Measurements from ENCODE around the gene ERVFRD-1. TPM values are rescaled to one million over a fixed set of nuclear protein-coding genes. Genes with fewer than 3 reads are reported as not detected.

ERVFRD-1 gene
- total and polyA plus RNA-seq, 2 donors from 2014 or later = 0.24 to 0.57 TPM

DNA sequence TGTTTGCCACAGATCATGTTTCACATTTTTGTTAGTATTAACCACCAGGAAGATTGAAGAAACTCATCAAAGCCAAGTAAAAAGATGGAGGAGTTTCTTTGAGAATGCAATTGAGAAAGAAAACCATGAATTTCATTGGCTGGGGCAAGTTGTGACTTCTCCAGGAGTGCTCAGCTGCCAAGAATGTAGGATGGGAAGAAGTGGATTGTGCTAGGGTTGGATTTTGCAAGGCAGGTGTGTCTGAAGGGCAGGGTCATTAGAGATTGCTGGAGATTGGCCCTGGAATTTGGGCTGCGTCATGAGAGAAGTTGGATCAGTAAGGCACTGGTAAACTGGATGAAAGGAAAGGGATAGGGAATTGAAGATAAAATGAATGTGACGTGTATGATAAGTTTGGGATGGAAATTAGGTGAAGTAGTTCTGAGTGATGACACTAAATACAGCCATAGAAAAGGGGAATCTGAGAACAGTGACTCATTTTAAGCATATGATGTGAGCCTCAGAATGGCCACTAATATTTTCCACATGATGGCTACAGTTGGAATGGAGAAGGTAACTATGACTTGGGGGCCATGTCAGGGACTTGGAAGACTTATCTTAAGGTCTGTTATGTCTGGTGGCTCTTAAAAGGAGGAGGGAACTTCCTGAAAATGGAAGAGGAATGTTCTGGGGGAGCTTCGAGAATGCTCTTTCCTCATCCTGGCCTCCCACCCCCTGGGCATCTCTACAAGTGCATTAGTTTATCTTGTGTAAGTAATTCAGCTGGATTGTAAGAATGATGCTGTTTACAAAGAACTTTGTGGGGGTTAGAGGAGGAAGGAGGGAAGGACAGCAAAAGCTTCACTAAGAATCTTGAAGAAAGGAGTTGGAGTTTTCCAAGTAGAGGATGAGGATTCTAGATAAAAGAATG lies 27.8 kb upstream of the ERVFRD-1 start:
- H3K9me3 ChIP-seq (ENCODE audit: control insufficient read depth in 2 of 3, insufficient read depth in 1 of 3, low read length in 3 of 3) = no peaks in the 10 kb centered on the region
- no peak overlapping the region for H3K9ac ChIP-seq (ENCODE audit: low read length in 3 of 3)
- no peaks in the 10 kb centered on the region for H3K4me1 ChIP-seq (ENCODE audit: control insufficient read depth in 2 of 3, insufficient read depth in 2 of 3, low read depth in 1 of 3, low read length in 3 of 3)
- no peaks in the 10 kb centered on the region for H3K27me3 ChIP-seq (ENCODE audit: control insufficient read depth, insufficient read depth, low read length)
- intact Hi-C loops (cut with DNase I) = no loop called here
- H3K4me3 ChIP-seq (ENCODE audit: low read length in 3 of 3) = no peak overlapping the region
- TF ChIP-seq CTCF (IDR thresholded peaks at IDR 0.05; ENCODE audit: borderline replicate concordance, extremely low read depth, insufficient read depth) = no peak
- no peak for FAIRE-seq
- no peak for DNase-seq
- H3K36me3 ChIP-seq (ENCODE audit: control insufficient read depth in 2 of 3, insufficient read depth in 3 of 3, low read length in 3 of 3) = peaks cover 0 to 8% (median 5%) of the 10 kb centered on the region in 3 donors
- H3K27ac ChIP-seq (ENCODE audit: low read depth in 2 of 2, low read length in 2 of 2) = no peak overlapping the region

DNA sequence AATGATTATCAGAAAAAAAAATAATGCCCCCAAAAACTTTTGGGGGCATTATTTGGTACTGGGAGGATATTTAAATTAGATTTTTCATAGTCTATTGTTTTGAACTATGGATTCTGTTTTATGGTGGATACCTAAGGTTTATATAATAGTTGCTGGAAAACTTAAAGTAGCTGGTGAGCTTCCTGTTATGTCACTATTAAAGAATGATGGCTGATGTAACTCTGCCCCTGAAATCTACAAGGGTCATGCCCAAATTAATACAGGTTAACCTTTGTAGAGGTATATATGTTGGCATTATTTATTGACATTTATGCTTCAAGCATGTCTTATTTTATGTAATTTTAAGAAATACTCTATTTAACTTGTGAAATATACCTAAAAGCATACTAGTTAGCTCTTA lies 25.3 kb upstream of the ERVFRD-1 start:
- DNase-seq (no peak), FAIRE-seq (no peak)
- H3K27ac ChIP-seq (ENCODE audit: low read depth in 2 of 2, low read length in 2 of 2) = no peak overlapping the region
- no peak for TF ChIP-seq CTCF (IDR thresholded peaks at IDR 0.05; ENCODE audit: borderline replicate concordance, extremely low read depth, insufficient read depth)
- no peaks in the 10 kb centered on the region for H3K9me3 ChIP-seq (ENCODE audit: control insufficient read depth in 2 of 3, insufficient read depth in 1 of 3, low read length in 3 of 3)
- H3K4me1 ChIP-seq (ENCODE audit: control insufficient read depth in 2 of 3, insufficient read depth in 2 of 3, low read depth in 1 of 3, low read length in 3 of 3) = no peaks in the 10 kb centered on the region
- no peaks in the 10 kb centered on the region for H3K27me3 ChIP-seq (ENCODE audit: control insufficient read depth, insufficient read depth, low read length)
- peaks cover 0 to 8% (median 5%) of the 10 kb centered on the region in 3 donors for H3K36me3 ChIP-seq (ENCODE audit: control insufficient read depth in 2 of 3, insufficient read depth in 3 of 3, low read length in 3 of 3)
- no peak overlapping the region for H3K9ac ChIP-seq (ENCODE audit: low read length in 3 of 3)
- intact Hi-C loops (cut with DNase I) = no loop called here
- no peak overlapping the region for H3K4me3 ChIP-seq (ENCODE audit: low read length in 3 of 3)

DNA sequence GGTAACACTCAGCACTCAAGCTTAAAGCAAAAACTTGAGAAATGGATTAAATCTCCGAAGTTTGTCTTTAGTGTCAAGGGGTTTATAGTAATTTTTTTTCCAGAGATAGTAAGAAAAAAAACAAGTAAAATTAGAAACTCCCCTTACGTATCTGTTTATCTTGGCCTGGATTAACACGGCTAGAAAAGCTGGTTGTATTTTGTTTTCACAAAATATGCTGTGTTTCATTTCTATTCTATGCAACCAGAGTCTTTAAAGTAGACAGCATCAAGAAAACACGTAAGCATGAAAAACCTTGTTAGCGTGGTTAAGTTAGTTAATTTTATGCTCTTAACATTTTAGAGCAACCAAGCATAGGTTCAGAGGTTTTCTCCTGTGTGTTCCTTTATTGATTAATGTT lies 21.8 kb upstream of the ERVFRD-1 start:
- no peak overlapping the region for H3K27ac ChIP-seq (ENCODE audit: low read depth in 2 of 2, low read length in 2 of 2)
- H3K4me3 ChIP-seq (ENCODE audit: low read length in 3 of 3) = no peak overlapping the region
- no peak for TF ChIP-seq CTCF (IDR thresholded peaks at IDR 0.05; ENCODE audit: borderline replicate concordance, extremely low read depth, insufficient read depth)
- H3K4me1 ChIP-seq (ENCODE audit: control insufficient read depth in 2 of 3, insufficient read depth in 2 of 3, low read depth in 1 of 3, low read length in 3 of 3) = no peaks in the 10 kb centered on the region
- FAIRE-seq = no peak
- H3K27me3 ChIP-seq (ENCODE audit: control insufficient read depth, insufficient read depth, low read length) = no peaks in the 10 kb centered on the region
- intact Hi-C loops (cut with DNase I) = no loop called here
- H3K9ac ChIP-seq (ENCODE audit: low read length in 3 of 3) = no peak overlapping the region
- peaks cover 0 to 8% (median 5%) of the 10 kb centered on the region in 3 donors for H3K36me3 ChIP-seq (ENCODE audit: control insufficient read depth in 2 of 3, insufficient read depth in 3 of 3, low read length in 3 of 3)
- DNase-seq = no peak
- no peaks in the 10 kb centered on the region for H3K9me3 ChIP-seq (ENCODE audit: control insufficient read depth in 2 of 3, insufficient read depth in 1 of 3, low read length in 3 of 3)

Measured in kidney (tissue), 14 donors.